Lung (tissue), 12 donors: Measurements from ENCODE around the gene SYMPK. TPM values are rescaled to one million over a fixed set of nuclear protein-coding genes. Genes with fewer than 3 reads are reported as not detected.

Source experiments
- ATAC-seq: fragments of 200-7000 bp; cut with Tn5 transposase; one replicate; pipeline ENCODE4 v1.9.1; 2020; ENCODE audit warnings: moderate number of reproducible peaks; ENCODE audit not compliant: insufficient read depth, low FRiP score
- DNase-seq, 3 donors: peaks; one replicate each; pipeline ENCODE4 v3.0.0-alpha.2; 2013 to 2017
- H3K27ac ChIP-seq, 2 donors: one replicate each; pipeline ENCODE4 v1.5.1; 2013; ENCODE audit warnings: mild to moderate bottlenecking in 2 of 2, moderate library complexity in 2 of 2, control low read depth in 1 of 2, inconsistent platforms in 1 of 2, low read depth in 1 of 2, low read length in 1 of 2
- H3K27me3 ChIP-seq, 3 donors: one replicate each; pipeline ENCODE4 v1.5.1; 2013; ENCODE audit warnings: low read length in 2 of 3; ENCODE audit not compliant: control insufficient read depth in 3 of 3, insufficient read depth in 3 of 3
- H3K36me3 ChIP-seq, 4 donors: one replicate each; pipeline ENCODE4 v1.5.1; 2013; ENCODE audit warnings: low read length in 4 of 4, mild to moderate bottlenecking in 1 of 4, moderate library complexity in 1 of 4; ENCODE audit not compliant: control insufficient read depth in 4 of 4, insufficient read depth in 4 of 4
- H3K4me1 ChIP-seq, 5 donors: one replicate each; pipeline ENCODE4 v1.5.1; 2013; ENCODE audit warnings: low read length in 5 of 5, mild to moderate bottlenecking in 2 of 5, moderate library complexity in 1 of 5; ENCODE audit not compliant: control insufficient read depth in 5 of 5, insufficient read depth in 5 of 5
- H3K4me3 ChIP-seq: one replicate; pipeline ENCODE4 v1.5.1; 2013; ENCODE audit warnings: mild to moderate bottlenecking, control low read depth, moderate library complexity
- H3K9ac ChIP-seq, 2 donors: one replicate each; pipeline ENCODE4 v1.5.1; 2013; ENCODE audit warnings: low read length in 2 of 2, control low read depth in 1 of 2; ENCODE audit not compliant: insufficient read depth in 1 of 2
- H3K9me3 ChIP-seq, 4 donors: one replicate each; pipeline ENCODE4 v1.5.1; 2013; ENCODE audit warnings: low read length in 3 of 4, mild to moderate bottlenecking in 1 of 4, moderate library complexity in 1 of 4; ENCODE audit not compliant: control insufficient read depth in 4 of 4, insufficient read depth in 3 of 4
- CTCF ChIP-seq: IDR thresholded peaks from 2 replicates; pipeline ENCODE4 v1.5.1; 2012; ENCODE audit warnings: mild to moderate bottlenecking; ENCODE audit errors: control extremely low read depth, extremely low read depth
- WGBS, 2 donors: extraction: QIAGEN DNeasy Blood & Tissue Kit; methylation state at CpG; one replicate each; pipeline ENCODE4 v1.1.7; 2013; 5-methylcytosine and 5-hydroxymethylcytosine counted together
- polyA plus RNA-seq, 2 donors: library from polyadenylated mRNA; stranded (reverse); fragments of 200-250 nt; gene quantifications; one replicate each; pipeline ENCODE4 v1.2.1, GENCODE V29; 2013
- total RNA-seq, 2 donors: library from RNA; depleted of rRNA in 1 of 2; stranded (reverse); fragments of >200 nt in 1 of 2; gene quantifications; one replicate each; pipeline ENCODE4 v1.2.1, GENCODE V29; 2014 to 2021
- donor health status: control.
- donor health status: control.
- donor health status: Bipolar disorder and iron deficiency.
- donor health status: healthy.
- donor health status: DM: yes; HTN: yes; CAD: no.

The SYMPK gene
- total and polyA plus RNA-seq, 4 donors, result 40.3 to 125 (median 64.8) TPM

DNA sequence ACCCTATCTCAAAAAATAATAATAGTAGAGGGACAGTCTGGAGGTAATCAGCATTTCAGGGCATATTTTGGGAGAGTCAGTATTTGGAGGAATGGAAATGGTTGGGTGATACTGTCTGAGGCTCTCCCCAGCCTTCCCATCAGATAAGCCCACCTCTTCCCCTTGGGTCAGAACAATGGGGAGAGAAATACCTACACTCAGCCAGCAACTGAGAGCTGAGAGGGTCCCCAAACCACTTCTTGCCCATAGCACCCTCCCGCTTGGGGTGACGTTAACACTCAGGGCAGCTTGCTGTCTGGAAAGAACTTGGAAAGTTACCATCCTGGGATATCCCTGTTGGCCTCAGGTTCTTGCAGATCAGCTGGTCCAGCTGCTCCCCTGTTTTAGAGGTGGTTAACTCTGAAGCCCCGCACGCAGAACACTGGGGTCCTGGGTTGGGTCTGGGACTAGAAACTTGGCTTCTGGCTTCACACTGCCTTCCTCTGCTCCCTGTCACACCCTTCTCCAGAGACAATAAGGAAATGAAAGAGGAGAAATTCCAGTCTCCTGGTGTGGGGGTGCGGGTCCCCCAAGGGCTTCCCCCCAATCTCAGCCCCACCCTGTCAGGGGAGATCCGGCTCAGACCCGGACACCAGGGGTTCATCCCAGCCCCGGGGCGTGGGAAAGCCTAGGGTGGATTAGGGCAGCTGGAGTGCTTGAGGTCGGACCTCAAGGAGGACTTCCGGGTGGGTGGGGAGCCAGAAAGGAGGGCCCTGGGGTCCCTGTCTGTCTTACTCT, 3.6 kb upstream of the SYMPK start:
- H3K4me1 ChIP-seq, result peaks cover 0 to 6% (median 1%) of the 10 kb centered on the region in 5 donors
- TF ChIP-seq CTCF, result no peak
- 65 to 82% methylated on average over 11 of the region's 11 CpGs for WGBS, 2 donors
- DNase-seq, result no peak
- H3K36me3 ChIP-seq, result peaks cover 0 to 3% (median 0%) of the 10 kb centered on the region in 4 donors
- H3K9ac ChIP-seq, result no peak overlapping the region
- no peak overlapping the region for H3K27ac ChIP-seq
- no peak for ATAC-seq
- H3K9me3 ChIP-seq, result no peaks in the 10 kb centered on the region
- no peak overlapping the region for H3K4me3 ChIP-seq
- peaks cover 0 to 26% (median 24%) of the 10 kb centered on the region in 3 donors for H3K27me3 ChIP-seq

DNA sequence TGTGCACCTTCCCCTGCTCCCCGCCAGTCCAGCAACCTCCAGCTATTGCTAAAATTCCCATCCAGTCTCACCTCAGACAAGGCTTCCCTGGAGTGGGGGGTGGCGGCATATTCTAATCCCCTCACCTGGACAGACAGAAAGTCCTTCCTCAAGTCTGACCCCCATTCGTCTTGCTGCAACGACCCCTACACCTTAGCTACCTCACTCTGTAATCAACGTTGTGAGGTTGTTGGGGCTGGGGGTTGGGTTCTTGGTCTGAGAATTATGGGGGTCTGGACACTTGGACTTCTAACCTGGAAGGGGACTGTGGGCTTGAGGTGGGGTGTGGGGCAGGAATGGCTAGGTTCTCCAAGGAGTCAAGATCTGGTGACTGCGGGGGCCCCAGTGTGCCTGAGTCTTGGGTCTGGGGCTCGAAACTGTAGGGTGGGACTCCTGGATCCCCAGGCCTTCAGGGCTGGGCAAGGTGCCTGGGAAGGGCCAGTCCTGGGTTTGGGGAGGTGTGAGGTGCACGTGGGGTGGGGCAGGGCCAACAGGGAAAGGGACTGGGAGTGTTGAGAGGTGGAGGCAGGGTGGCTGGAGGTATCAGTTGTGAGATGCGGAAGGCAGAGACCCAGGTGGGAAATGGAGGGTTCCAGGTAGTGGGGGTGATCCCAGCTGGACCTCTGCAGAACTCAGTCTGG, 2.5 kb upstream of the SYMPK start:
- no peak for ATAC-seq
- no peak overlapping the region for H3K9ac ChIP-seq
- H3K4me3 ChIP-seq, result no peak overlapping the region
- no peak for DNase-seq
- no peak overlapping the region for H3K27ac ChIP-seq
- H3K36me3 ChIP-seq, result peaks cover 0 to 3% (median 1%) of the 10 kb centered on the region in 4 donors
- whole genome bisulfite sequencing, 2 donors, result 70 to 83% methylated on average over 9 of the region's 9 CpGs
- peaks cover 0 to 26% (median 24%) of the 10 kb centered on the region in 3 donors for H3K27me3 ChIP-seq
- H3K4me1 ChIP-seq, result peaks cover 0 to 6% (median 1%) of the 10 kb centered on the region in 5 donors
- TF ChIP-seq CTCF, result no peak
- H3K9me3 ChIP-seq, result no peaks in the 10 kb centered on the region

DNA sequence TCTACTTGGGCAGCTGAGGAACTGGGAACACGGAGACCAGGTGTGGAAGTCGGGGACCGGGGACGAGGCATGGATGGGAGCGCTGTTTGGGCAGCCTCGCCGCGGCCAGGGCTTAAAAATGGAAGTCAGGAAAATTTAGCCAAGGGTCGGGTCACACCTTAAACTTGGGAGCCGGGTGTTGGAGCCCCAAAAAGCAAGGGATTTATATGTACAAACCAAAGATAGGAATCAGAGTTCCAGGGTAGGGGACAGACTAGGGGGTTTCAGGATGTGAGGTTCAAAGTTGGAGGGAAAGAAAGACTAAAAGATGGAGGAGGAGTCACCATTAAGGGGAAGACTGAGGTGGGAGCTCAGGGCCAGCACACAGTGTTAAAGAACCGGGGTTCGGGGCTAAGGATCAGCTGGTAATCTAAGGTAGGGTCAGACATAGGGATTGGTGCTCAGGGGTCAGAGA, 1.7 kb upstream of the SYMPK start:
- no peak for ATAC-seq
- Histone ChIP-seq H3K9ac (no peak overlapping the region), H3K4me1 (peaks cover 0 to 6% (median 1%) of the 10 kb centered on the region in 5 donors), H3K27me3 (peaks cover 0 to 26% (median 24%) of the 10 kb centered on the region in 3 donors), H3K36me3 (peaks cover 0 to 4% (median 2%) of the 10 kb centered on the region in 4 donors), H3K4me3 (no peak overlapping the region), H3K9me3 (no peaks in the 10 kb centered on the region), H3K27ac (no peak overlapping the region)
- 35 to 47% methylated on average over 12 of the region's 12 CpGs for WGBS, 2 donors
- DNase-seq, result no peak
- TF ChIP-seq CTCF, result no peak
